ENCODE data around the gene CRYGS.
"Not testable (repeated sequence)": the region's sequence is repeated elsewhere in the genome, so short reads cannot be mapped to it uniquely, and the experiment has no call there.

The CRYGS gene

GRCh38 chr3:186544281-186544680 lies at the start of gene CRYGS:
Gene CRYGS (minus strand): TSS chr3:186544380. CDS start chr3:186544326, 54 bp downstream.
- DNase-seq (ENCODE audit: low read depth) = peak; percentile 8

GRCh38 chr3:186593862-186594261 lies 49.7 kb upstream of the CRYGS start:
- DNase-seq (ENCODE audit: low read depth) = no peak

- no peak for DNase-seq (ENCODE audit: low read depth)
Observed at GRCh38 chr3:186592682-186593081, 48.5 kb upstream of the CRYGS start.

- no peak for DNase-seq (ENCODE audit: low read depth)
Observed at GRCh38 chr3:186590580-186591295, 46.6 kb upstream of the CRYGS start.

DNA sequence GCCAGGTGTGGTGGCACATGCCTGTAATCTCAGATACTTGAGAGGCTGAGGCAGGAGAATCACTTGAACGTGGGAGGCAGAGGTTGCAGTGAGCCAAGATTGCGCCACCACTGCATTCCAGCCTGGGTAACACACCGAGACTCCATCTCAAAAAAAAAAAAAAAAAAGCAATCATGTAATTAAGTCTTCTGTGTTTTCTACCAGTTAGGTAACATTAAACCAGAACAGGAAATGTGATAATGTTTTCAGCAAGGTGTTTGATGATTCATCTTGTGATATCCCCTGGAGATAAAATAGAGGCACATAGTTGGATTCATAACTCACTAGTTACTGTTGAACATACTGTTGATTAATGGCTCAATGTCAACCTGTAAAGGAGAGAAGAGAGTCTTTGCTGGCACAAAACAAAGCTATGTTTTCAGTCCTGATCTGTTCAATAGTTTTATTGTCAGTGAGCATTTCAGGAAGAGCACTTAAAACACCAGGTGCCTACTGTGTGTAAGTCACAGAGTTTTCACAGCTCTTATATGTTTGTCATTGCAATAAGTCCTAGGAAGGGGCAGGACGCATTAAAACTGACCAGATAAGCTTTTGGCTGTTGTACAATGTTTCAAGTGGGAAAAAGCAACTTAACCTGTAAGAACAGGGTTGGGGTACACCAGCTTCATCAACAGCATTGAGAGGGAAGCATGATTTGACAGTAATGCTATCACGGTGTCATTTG lies 45.8 kb upstream of the CRYGS start:
- peak; percentile 24 for DNase-seq (ENCODE audit: low read depth)

GRCh38 chr3:186589121-186589520 lies 44.9 kb upstream of the CRYGS start:
- DNase-seq (ENCODE audit: low read depth) = no peak

GRCh38 chr3:186588632-186589031 lies 44.5 kb upstream of the CRYGS start:
- DNase-seq (ENCODE audit: low read depth) = no peak

- no peak for DNase-seq (ENCODE audit: low read depth)
Observed at GRCh38 chr3:186587183-186587582, 43.0 kb upstream of the CRYGS start.

- DNase-seq (ENCODE audit: low read depth) = not testable (repeated sequence)
Observed at GRCh38 chr3:186586245-186586644, 42.1 kb upstream of the CRYGS start.

DNA sequence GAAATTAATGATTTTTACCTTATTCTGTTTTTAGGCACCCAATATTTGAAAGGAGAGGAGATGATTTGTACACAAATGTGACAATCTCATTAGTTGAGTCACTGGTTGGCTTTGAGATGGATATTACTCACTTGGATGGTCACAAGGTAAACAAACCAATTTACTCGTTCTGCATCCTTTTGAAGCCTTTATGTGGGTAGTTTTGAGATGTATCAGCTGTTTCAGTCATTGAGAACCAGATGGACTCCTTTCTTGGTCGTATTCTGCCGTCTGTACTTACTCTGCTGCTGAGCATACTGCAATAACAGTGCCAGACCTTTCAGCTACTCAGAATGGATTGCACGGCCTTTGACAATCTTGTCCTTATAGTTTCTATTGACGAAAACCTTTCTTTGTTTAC lies 39.7 kb upstream of the CRYGS start:
- peak; percentile 5 for DNase-seq (ENCODE audit: low read depth)

- DNase-seq (ENCODE audit: low read depth) = no peak
Observed at GRCh38 chr3:186582541-186582940, 38.4 kb upstream of the CRYGS start.

DNA sequence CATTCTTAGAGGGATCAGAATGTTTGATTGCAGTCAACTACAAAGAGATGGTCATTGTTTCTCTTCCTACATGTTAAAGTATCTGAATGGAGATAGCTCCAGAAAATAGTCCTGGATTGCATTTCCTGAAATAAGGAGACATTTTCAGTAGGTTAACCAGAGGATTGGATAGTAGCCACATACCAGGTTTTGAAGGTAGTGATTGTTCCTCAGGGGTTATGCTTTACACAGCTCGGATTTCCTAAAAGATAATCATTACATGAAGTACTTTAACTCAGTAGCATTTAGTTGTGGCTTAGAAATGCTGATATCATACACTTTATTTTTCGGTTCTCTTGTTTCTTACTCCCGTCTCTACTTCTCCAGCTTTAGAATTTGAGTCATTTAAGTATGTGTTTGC lies 36.6 kb upstream of the CRYGS start:
- DNase-seq (ENCODE audit: low read depth) = no peak

- no peak for DNase-seq (ENCODE audit: low read depth)
Observed at GRCh38 chr3:186577521-186577920, 33.3 kb upstream of the CRYGS start.

DNA sequence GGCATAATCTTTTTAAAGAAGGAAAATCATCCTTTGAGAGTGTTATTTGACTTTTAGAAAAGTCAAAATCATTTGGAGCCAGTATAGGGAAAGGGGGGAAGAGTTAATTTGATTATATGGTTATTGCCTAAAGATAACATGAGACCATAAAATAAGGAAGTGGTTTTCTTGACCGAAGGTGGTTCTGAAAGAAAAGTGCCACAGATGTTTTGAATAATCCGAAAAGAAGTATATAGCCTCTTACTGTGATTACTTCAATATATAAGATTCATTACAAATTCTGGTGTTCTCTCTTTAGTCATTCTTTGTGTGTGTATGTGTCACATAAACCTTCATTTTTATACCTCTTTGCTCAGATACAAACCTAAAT lies 27.4 kb upstream of the CRYGS start:
- no peak for DNase-seq (ENCODE audit: low read depth)

DNA sequence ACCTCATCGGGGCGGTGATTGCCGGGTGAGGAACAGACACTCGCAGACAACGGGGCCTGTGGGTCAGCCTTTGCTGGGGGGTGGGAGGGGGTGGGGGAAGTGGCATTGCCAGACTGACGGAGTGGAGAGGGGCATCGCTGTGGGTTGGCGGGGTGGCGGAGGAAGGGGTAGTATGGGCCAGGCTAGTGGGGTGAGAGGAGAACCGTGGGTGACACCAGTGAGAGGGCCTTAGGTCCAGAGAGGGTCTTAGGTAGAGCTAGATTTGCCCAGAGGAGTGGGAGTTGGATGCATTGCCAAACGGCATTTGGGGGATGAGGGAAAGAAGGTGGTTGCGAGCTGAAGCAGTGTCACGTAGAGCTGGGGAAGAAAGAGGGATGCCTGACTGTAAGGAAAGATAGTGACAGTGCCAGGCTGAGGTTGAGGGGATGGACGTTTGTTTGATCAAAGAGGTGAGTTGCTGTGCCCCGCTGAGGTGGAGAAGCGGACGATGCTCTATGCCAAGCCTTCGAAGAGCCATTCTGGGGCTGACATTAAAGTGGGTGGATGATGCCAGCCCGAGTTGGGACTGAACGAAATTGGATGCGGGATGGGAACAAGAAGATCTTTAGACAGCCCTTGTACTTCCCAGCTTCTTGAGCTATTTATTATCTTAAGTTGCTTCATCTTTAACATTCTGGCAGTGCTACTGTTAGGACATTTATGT lies 26.9 kb upstream of the CRYGS start:
- DNase-seq (ENCODE audit: low read depth) = no peak

DNA sequence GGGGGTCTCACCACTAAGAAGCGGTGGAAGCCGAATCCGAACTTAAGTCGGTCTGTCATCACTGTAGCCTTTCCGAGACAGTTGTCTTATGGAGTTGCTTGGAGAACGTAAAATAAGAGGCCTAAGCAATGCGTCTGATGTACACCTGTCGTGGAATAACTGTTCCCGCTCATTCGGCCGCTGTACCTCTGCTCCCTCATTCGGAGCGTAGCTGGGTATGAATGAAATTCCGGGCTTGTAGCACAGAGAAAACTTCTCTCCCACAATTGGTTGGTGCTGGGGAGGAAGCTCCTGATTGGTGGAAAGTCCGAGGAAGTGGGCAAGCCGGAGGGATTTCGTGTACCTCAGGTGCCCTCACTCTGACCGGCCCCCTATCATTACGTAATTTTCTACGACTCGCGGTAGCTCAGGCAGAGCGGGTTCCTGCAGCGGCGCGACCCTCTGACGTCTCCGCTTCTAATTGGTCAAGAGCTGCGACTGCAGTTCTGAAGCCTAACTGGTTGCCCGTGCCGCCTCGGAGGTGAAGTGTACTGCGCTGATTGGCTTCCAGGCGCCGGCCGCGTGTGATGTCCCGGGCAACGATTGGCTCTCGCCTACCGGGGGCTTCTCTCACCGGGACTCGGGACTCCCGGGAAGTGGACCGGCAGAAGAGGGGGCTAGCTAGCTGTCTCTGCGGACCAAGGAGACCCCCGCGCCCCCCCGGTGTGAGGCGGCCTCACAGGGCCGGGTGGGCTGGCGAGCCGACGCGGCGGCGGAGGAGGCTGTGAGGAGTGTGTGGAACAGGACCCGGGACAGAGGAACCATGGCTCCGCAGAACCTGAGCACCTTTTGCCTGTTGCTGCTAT lies 26.1 kb upstream of the CRYGS start, which contains the start of gene DNAJB11:
Gene DNAJB11 (plus strand): TSS at position 625 of the 845 bp plus-strand sequence. CDS start 178 bp downstream, at position 803.
- DNase-seq (ENCODE audit: low read depth) = peak; percentile 100

GRCh38 chr3:186569779-186570095 lies 25.6 kb upstream of the CRYGS start:
- no peak for DNase-seq (ENCODE audit: low read depth)

DNA sequence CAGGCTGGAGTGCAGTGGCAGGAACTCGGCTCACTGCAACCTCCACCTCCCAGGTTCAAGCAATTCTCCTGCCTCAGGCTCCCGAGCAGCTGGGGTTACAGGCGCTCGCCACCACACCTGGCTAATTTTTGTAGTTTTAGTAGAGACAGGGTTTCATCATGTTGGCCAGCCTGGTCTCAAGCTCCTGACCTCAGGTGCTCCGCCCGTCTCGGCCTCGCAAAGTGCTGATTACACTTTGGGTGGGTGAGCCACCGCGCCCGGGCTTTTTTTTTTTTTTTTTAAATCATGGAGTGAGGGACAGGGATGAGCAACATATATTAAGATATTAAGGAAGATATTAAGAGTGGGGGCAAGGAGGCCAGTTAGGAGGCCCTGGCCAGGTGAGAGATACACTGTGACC lies 25.2 kb upstream of the CRYGS start:
- not testable (repeated sequence) for DNase-seq (ENCODE audit: low read depth)

GRCh38 chr3:186567072-186567921 lies 23.1 kb upstream of the CRYGS start, which contains the start of gene TBCCD1:
Gene TBCCD1 (minus strand): TSS chr3:186567339. CDS start chr3:186564329, 3,010 bp downstream.
- peak; percentile 80 for DNase-seq (ENCODE audit: low read depth)

DNA sequence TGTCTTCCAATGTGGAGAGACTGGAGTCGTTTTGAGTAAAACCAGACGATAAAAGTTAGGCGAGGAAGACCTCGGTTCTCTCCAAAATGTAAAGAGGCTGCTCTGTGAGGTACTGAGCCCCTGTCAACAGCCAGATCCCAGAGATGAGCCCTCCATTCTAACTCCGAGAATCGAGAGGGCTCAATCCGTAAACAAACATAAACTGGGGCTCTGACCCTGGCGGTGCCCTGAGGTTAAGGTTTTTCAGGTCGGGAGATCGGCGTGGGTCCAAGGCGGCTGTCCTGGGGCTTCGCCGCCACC lies 22.5 kb upstream of the CRYGS start:
- DNase-seq (ENCODE audit: low read depth) = no peak

DNA sequence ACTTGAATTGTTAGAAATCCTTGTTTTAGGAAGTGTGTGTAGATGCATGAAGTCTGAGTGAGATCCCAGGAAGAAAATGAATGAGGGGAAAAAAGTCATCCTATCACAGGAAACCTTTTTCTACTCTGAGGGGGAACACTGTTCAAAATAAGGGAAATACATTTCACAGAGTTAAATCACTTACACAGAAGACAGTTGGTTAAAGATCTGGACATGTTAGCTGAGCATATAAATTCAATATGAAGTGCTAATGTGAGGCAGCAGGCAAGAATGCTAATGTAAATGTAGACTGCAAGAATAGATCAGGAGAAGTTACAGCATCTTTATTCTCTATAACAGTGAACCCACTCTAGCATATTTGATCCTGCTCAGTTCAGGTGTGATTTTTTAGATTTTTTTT lies 20.4 kb upstream of the CRYGS start:
- no peak for DNase-seq (ENCODE audit: low read depth)
